PC-3 (cell line): ENCODE results near the gene TRPC4AP. TPM values are rescaled to one million over a fixed set of nuclear protein-coding genes. Genes with fewer than 3 reads are reported as not detected.

Experiments
- ATAC-seq: fragments of 200-7000 bp; cut with Tn5 transposase; 2 replicates; pipeline ENCODE4 v1.9.1; 2020; ENCODE audit warnings: mild to moderate bottlenecking, moderate library complexity
- BruUV-seq: library from RNA; stranded (reverse); fragments of 400-500 nt; replicated peaks from 2 replicates; lab custom pipeline; 2021; lab: Mats Ljungman, UMichigan
- CTCF ChIA-PET: fragments of 300-600 bp; sonication (Branson Sonifier 250); formaldehyde crosslinking; loops from one replicate; lab custom pipeline; 2022; ENCODE audit warnings: antibody characterized with exemption; lab: Charles Lee
- POLR2A ChIA-PET: fragments of 300-600 bp; sonication (Branson Sonifier 250); formaldehyde crosslinking; loops from one replicate; lab custom pipeline; 2022; ENCODE audit warnings: antibody characterized with exemption; ENCODE audit not compliant: unreplicated experiment; lab: Charles Lee
- DNase-seq: peaks from one replicate; pipeline ENCODE4 v3.0.0-alpha.2; 2015
- H2AFZ ChIP-seq: fragments of 300-600 bp; sonication (generic); 2 replicates; pipeline ENCODE4 v1.6.0; 2016; ENCODE audit warnings: antibody characterized with exemption, low read length
- H3F3A ChIP-seq: fragments of 300-600 bp; sonication (generic); one replicate; pipeline ENCODE4 v1.6.0; 2017; ENCODE audit warnings: antibody characterized with exemption, low read length, control low read depth, mild to moderate bottlenecking; ENCODE audit not compliant: unreplicated experiment
- H3K27ac ChIP-seq: fragments of 300-600 bp; sonication (generic); 2 replicates; pipeline ENCODE4 v1.5.1; 2016; ENCODE audit warnings: mild to moderate bottlenecking, low read length
- H3K27me3 ChIP-seq: fragments of 300-600 bp; sonication (generic); 2 replicates; pipeline ENCODE4 v1.6.1; 2016; ENCODE audit warnings: low read length, mixed read lengths
- H3K36me3 ChIP-seq: fragments of 300-600 bp; sonication (generic); 2 replicates; pipeline ENCODE4 v1.6.1; 2016; ENCODE audit warnings: low read depth, mixed run types, low read length, mixed read lengths
- H3K4me1 ChIP-seq: fragments of 300-600 bp; sonication (generic); 2 replicates; pipeline ENCODE4 v1.5.1; 2016; ENCODE audit warnings: low read length; ENCODE audit not compliant: insufficient read depth
- H3K4me2 ChIP-seq: fragments of 300-600 bp; sonication (generic); 2 replicates; pipeline ENCODE4 v1.6.0; 2016; ENCODE audit warnings: low read length
- H3K4me3 ChIP-seq: fragments of 300-600 bp; sonication (generic); 2 replicates; pipeline ENCODE4 v1.5.1; 2016; ENCODE audit warnings: mild to moderate bottlenecking, low read length, mixed read lengths
- H3K79me2 ChIP-seq: fragments of 300-600 bp; sonication (generic); 2 replicates; pipeline ENCODE4 v1.6.1; 2017; ENCODE audit warnings: low read length, mixed read lengths
- H3K9ac ChIP-seq: fragments of 300-600 bp; sonication (generic); 2 replicates; pipeline ENCODE4 v1.6.0; 2016; ENCODE audit warnings: mild to moderate bottlenecking, low read length
- H3K9me2 ChIP-seq: fragments of 300-600 bp; sonication (generic); replicated peaks from 2 replicates; pipeline ENCODE4 v1.6.1; 2016; ENCODE audit warnings: mixed run types, low read length, mixed read lengths
- H3K9me3 ChIP-seq: fragments of 300-600 bp; sonication (generic); 2 replicates; pipeline ENCODE4 v1.6.1; 2016; ENCODE audit warnings: low read length, mixed read lengths
- H4K20me1 ChIP-seq: fragments of 300-600 bp; sonication (generic); 2 replicates; pipeline ENCODE4 v1.6.1; 2016; ENCODE audit warnings: low read length, mixed read lengths
- EZH2 ChIP-seq: fragments of 300-600 bp; sonication (generic); IDR thresholded peaks from one replicate; pipeline ENCODE4 v1.6.1; 2017; ENCODE audit warnings: antibody characterized with exemption, mild to moderate bottlenecking, low read length; ENCODE audit not compliant: unreplicated experiment
- EZH2phosphoT487 ChIP-seq: fragments of 300-600 bp; sonication (generic); IDR thresholded peaks from 2 replicates; pipeline ENCODE4 v1.6.1; 2018; ENCODE audit warnings: mild to moderate bottlenecking, antibody characterized with exemption, low read length, borderline replicate concordance
- intact Hi-C: fragments of 100-400 bp; cut with micrococcal nuclease; formaldehyde crosslinking; loops from 2 replicates; pipeline ENCODE4 v1.9.0; 2023
- total RNA-seq: library from RNA; depleted of rRNA; stranded (reverse); fragments of >200 nt; gene quantifications from 2 replicates; pipeline ENCODE4 v1.2.3, GENCODE V29; 2014
- TF ChIP-seq, protein P1 (sequence below): fragments of 300-600 bp; sonication (generic); conservative IDR thresholded peaks from 2 replicates; pipeline ENCODE4 v1.5.1; 2017; ENCODE audit warnings: antibody characterized with exemption, low read depth, mild to moderate bottlenecking, low read length

TRPC4AP gene
- total RNA-seq, 1 experiment from 2014 or later = 46.9 TPM

DNA sequence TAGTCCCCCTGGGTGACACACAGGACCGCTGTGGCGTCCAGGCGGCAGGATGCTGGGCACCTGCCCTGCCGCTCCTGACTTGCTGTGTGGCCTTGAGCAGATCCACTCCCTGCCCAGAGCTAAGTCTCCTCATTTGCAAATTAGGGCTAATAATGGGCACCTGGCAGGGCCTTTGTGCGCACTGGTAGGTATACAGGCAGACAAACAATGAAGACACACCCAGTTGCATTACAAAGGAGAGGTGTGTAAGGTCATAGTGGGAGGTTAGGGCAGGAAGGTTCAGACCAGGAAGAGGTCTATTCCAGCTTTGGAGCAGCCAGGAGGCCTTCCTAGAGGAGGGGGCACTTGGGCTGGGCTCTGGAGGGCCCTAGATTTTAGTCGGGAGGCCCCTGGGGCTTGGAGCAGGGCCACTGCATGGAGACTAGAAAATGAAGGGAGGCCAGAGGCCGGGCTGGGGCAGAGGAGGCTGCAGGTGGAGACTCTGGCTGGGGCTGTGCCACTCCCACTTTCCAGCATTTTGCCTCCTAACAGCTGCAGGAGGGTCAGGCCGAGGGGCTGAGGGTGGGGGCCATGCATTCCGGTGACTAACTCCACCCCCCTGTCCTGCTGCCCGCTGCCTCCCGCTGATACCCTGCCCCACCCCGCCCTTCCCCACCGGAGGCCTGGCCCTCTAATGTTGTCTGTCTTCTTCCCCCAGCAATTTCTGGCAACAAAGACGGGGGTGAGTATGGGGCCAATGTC lies 108.4 kb downstream of the TRPC4AP start:
- POLR2A ChIA-PET = no interaction called here
- Histone ChIP-seq H3K27ac (no peak overlapping the region), H3K79me2 (no peaks in the 10 kb centered on the region), H3K36me3 (no peaks in the 10 kb centered on the region), H3K4me3 (no peak overlapping the region), H3K27me3 (no peaks in the 10 kb centered on the region), H4K20me1 (no peaks in the 10 kb centered on the region), H3K4me1 (peaks cover 5% of the 10 kb centered on the region), H3K9me2 (no peaks in the 10 kb centered on the region), H3K9me3 (no peaks in the 10 kb centered on the region), H3K4me2 (no peak overlapping the region), H3K9ac (no peak overlapping the region), H3F3A (no peaks in the 10 kb centered on the region), H2AFZ (no peak overlapping the region)
- CTCF ChIA-PET = interaction anchor here (0.6 to 1.4 kb wide), 2 partner anchors 110 kb away, joined by 3 to 5 read pairs; no protein-coding TSS in a partner anchor
- TF ChIP-seq EZH2phosphoT487 (no peak), EZH2 (no peak)
- TF ChIP-seq, protein P1, sequence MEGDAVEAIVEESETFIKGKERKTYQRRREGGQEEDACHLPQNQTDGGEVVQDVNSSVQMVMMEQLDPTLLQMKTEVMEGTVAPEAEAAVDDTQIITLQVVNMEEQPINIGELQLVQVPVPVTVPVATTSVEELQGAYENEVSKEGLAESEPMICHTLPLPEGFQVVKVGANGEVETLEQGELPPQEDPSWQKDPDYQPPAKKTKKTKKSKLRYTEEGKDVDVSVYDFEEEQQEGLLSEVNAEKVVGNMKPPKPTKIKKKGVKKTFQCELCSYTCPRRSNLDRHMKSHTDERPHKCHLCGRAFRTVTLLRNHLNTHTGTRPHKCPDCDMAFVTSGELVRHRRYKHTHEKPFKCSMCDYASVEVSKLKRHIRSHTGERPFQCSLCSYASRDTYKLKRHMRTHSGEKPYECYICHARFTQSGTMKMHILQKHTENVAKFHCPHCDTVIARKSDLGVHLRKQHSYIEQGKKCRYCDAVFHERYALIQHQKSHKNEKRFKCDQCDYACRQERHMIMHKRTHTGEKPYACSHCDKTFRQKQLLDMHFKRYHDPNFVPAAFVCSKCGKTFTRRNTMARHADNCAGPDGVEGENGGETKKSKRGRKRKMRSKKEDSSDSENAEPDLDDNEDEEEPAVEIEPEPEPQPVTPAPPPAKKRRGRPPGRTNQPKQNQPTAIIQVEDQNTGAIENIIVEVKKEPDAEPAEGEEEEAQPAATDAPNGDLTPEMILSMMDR = no peak
- intact Hi-C loops = no loop called here
- ATAC-seq (no peak), DNase-seq (no peak)
- BruUV-seq = no TSS peak

DNA sequence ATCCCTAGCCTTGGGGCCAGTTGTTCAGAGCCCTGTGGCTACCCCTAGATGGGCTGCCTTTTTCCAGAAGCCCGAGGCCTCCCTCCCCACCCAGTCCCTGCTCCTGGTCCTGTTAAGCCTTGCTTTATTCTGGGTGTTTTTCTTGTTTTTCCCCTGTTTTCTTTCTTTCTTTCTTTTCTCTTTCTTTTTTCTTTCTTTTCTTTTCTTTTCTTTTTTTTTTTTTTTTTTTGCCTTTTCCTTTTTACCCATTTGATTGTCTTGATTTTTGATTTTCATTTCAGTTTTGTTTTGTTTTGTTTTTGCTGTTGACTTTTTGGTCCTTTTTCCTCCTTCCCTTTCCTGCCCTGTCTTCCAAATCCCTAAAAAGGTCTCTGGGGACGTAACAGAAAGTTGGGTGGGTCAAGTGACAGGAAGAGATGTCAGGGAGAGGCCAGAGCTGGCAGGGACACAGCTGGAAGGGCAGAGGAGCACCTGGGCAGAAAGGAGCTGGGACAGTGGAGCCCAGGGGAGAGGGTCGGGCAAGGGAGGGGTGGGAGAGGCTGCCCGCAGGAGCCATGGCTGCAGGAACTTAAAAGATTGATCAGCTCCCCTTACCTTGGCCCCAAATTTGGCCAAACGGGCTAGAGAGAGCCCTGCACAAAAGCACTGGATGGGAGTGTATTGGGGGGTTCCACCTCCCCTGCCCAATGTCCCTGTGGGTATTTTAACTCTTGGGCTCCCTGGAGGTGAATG lies 109.4 kb downstream of the TRPC4AP start:
- ATAC-seq = no peak
- H3F3A ChIP-seq = no peaks in the 10 kb centered on the region
- no TSS peak for BruUV-seq

More for the DNA sequence above, 109.4 kb downstream of the TRPC4AP start:
- H3K4me3 ChIP-seq = no peak overlapping the region
- CTCF ChIA-PET = interaction anchor here (0.6 kb wide), 1 partner anchor 109 kb away, joined by 5 read pairs; no protein-coding TSS in a partner anchor
- no peaks in the 10 kb centered on the region for H3K9me2 ChIP-seq
- no peak overlapping the region for H3K27ac ChIP-seq
- DNase-seq = no peak
- H2AFZ ChIP-seq = no peak overlapping the region
- H4K20me1 ChIP-seq = no peaks in the 10 kb centered on the region
- H3K4me2 ChIP-seq = no peak overlapping the region
- TF ChIP-seq EZH2 = no peak
- TF ChIP-seq, protein P1 = no peak
- TF ChIP-seq EZH2phosphoT487 = no peak
- POLR2A ChIA-PET = no interaction called here
- no peaks in the 10 kb centered on the region for H3K9me3 ChIP-seq
- intact Hi-C loops = no loop called here
- no peaks in the 10 kb centered on the region for H3K27me3 ChIP-seq
- H3K79me2 ChIP-seq = no peaks in the 10 kb centered on the region
- H3K36me3 ChIP-seq = no peaks in the 10 kb centered on the region
- H3K9ac ChIP-seq = no peak overlapping the region
- H3K4me1 ChIP-seq = peaks cover 5% of the 10 kb centered on the region
